Measurements from ENCODE around the gene PGBD2. TPM values are rescaled to one million over a fixed set of nuclear protein-coding genes. Genes with fewer than 3 reads are reported as not detected.

Gene PGBD2
- total and polyA plus RNA-seq, 2 of the 8 experiments (the other 6 are each of a cell fraction or from before 2014, with no cell fraction given): 4.5 to 7.7 TPM

DNA sequence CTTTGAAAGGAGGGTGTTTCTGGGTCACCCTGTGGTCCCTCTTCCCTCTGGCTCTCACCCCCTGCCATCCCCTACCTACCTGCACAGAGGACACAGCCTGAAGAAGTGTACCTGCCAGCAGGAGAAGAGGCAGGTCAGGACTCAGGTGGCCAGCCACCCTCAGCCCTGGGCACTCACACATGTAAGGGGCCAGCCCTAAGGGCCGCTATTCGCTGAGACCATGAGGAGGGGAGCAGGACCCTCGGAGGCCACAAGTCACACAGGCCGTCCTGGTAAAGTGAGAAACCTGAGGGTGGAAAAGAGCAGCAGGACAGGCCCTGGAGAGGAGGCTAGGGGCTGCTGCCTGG is 48.3 kb upstream of the PGBD2 start (continued):
- no peak for TF ChIP-seq CHD7 (IDR thresholded peaks at IDR 0.05; ENCODE audit: insufficient replicate concordance, low read length)
- TF ChIP-seq, protein P1, sequence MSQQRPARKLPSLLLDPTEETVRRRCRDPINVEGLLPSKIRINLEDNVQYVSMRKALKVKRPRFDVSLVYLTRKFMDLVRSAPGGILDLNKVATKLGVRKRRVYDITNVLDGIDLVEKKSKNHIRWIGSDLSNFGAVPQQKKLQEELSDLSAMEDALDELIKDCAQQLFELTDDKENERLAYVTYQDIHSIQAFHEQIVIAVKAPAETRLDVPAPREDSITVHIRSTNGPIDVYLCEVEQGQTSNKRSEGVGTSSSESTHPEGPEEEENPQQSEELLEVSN (IDR thresholded peaks at IDR 0.05): no peak
